HL-60/S4 (cell line): Measurements from ENCODE around the gene PPP1R17.

Experiments used
- in situ Hi-C: fragments of 300-500 bp; cut with MboI; formaldehyde crosslinking; loops from 2 replicates; pipeline ENCODE4 v1.14.3; 2022; ENCODE audit warnings: low sequenced_read_pairs

PPP1R17 gene

GRCh38 chr7:31695859-31696614 lies 9.0 kb downstream of the PPP1R17 start:
- in situ Hi-C loops = no loop called here

DNA sequence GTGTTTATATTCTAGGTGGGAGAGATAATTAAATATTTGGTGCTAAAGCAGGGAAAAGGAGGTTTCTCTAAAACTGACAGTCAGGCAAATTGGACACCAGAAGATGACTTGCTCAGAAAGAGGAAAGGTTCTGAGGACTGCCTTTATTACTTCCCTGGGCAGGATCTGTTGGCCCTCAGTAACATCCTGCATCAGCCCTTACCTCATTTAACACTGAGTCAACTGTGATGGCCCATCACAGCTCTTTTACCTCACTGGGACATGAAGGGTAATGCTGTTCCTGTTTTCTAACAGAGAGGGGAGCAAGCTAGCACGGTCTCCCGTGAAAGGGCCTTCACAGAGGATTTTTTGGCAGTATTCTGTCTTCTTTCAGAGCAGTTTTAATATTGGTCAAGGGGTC lies 12.0 kb downstream of the PPP1R17 start:
- in situ Hi-C loops = no loop called here

DNA sequence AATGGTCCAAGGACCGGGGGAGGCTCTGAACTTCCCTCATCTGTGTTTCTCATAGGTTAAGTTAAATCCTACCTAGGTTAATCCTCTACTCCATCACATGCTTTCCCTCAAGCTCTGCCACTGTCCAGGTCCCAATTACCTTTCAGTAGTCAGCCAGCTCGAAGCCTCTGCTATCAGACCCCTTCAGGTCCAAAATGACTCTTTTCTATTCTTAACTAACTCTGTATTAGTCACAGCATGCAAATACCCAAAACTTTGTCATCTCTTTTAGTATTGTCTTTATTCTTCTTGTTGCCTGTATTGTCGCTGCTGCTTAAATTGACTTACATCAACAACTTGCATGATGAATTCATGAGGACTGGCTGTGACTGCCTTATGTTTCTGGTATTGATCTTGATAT lies 15.3 kb downstream of the PPP1R17 start:
- in situ Hi-C loops = no loop called here

GRCh38 chr7:31705377-31705776 lies 18.4 kb downstream of the PPP1R17 start:
- in situ Hi-C loops = no loop called here

- in situ Hi-C loops = no loop called here
These were observed 20.1 kb downstream of the PPP1R17 start for GRCh38 chr7:31707089-31707488.

DNA sequence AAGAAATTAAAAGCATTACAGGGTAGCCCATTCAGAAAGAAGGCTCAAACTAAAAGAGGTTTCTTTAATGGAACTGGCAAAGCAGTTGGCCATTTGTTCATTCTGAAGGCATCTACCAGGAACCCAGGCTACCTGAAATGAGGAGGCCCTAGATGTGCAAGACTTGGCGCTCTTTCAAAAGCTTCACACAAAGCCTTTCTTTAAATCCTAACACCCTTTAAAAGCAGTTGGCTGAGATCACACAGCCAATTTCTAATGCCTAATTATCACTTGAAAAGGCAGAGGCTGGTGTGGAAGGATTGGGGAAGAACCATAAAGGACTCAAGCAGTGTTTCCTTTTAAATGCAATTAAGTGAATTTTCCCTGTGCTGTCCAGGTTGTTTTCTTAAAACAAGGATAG lies 23.2 kb downstream of the PPP1R17 start:
- in situ Hi-C loops = no loop called here

- in situ Hi-C loops = no loop called here
These were observed 29.3 kb downstream of the PPP1R17 start for GRCh38 chr7:31716355-31716754.

DNA sequence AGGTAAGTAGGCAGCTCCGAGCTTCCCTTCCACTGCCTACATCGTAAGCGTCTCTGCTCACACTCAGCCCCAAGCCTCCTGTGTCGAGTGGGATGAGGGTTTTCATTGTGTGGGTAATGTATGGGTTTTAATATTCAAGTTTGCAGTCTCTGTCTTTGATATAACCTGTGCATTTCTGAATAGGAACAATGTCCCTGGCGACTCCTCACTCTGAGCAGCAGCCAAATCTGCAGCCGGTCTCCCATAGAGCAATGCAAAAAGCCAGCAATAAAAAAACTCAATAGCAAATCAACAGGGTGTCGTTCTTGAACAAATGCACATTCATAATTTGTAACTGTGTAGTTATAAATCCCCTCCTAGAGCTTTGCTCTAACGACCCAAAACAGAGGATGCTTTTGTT lies 33.4 kb downstream of the PPP1R17 start:
- in situ Hi-C loops = no loop called here

DNA sequence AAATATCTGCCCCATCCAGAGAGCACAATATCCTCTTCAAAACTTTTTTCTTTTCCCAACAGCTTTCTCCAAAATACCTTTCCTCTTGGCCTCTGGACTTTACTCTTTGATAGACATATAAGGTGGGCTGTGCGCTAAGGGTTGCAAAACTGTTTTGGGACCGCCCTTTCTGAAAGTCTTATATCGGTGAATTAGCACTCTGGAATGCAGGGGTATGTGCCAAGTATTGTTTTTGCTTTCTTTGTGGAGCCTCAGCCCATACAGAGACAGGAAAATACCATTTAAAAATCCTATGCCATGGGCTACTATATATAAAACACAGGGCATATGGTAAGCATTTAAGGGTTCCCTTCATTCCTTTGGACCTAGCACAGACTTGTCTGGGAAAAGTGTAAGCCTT lies 37.7 kb downstream of the PPP1R17 start:
- in situ Hi-C loops = loop anchor here (25.0 kb wide), 4 partner anchors 287 to 738 kb away; no protein-coding TSS in a partner anchor

GRCh38 chr7:31729195-31729804 lies 42.3 kb downstream of the PPP1R17 start:
- in situ Hi-C loops = loop anchor here (25.0 kb wide), 4 partner anchors 292 to 733 kb away; no protein-coding TSS in a partner anchor

GRCh38 chr7:31734456-31734855 lies 47.4 kb downstream of the PPP1R17 start:
- in situ Hi-C loops = loop anchor here (25.0 kb wide), 4 partner anchors 297 to 728 kb away; no protein-coding TSS in a partner anchor

- in situ Hi-C loops = loop anchor here (25.0 kb wide), 4 partner anchors 299 to 726 kb away; no protein-coding TSS in a partner anchor
These were observed 49.3 kb downstream of the PPP1R17 start for GRCh38 chr7:31735991-31736982.

GRCh38 chr7:31741852-31742251 lies 54.8 kb downstream of the PPP1R17 start:
- in situ Hi-C loops = loop anchor here (10.0 to 25.0 kb wide), 5 partner anchors 305 to 720 kb away; no protein-coding TSS in a partner anchor

DNA sequence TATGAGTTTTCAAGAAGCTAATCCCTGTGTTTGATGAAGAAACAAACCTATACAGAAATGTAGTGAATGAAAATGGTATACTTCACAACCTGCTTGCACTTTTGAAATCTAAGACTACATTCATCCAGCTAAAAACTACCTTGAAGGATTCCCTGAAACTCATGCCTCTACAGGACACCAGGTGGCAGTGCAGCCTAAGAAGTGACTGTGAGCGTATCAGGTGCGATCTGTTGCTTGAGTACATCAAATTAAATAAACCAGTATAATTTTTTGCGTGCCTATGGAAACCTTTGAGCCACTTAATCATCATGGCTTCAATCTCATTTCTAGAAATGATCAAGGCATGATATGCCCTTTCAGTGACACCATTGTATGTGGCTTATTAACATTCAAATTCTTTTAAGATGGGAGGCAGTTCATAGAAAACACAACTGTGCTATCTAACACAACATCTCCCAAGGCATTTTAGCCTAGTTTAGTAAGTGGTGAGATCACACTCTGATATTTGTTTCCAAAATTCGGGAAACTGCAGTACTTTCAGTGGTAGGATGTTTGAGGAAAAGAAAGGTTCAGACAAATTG lies 57.4 kb downstream of the PPP1R17 start:
- in situ Hi-C loops = loop anchor here (10.0 to 25.0 kb wide), 5 partner anchors 307 to 718 kb away; no protein-coding TSS in a partner anchor

- in situ Hi-C loops = loop anchor here (10.0 to 25.0 kb wide), 5 partner anchors 310 to 715 kb away; no protein-coding TSS in a partner anchor
These were observed 60.5 kb downstream of the PPP1R17 start for GRCh38 chr7:31747553-31747952.

- in situ Hi-C loops = loop anchor here (10.0 to 25.0 kb wide), 5 partner anchors 311 to 714 kb away; no protein-coding TSS in a partner anchor
These were observed 61.1 kb downstream of the PPP1R17 start for GRCh38 chr7:31748084-31748483.

- in situ Hi-C loops = no loop called here
These were observed 64.7 kb downstream of the PPP1R17 start for GRCh38 chr7:31751726-31752125.
